H1 (cell line): ENCODE data around the gene RAD51D. TPM values are rescaled to one million over a fixed set of nuclear protein-coding genes. Genes with fewer than 3 reads are reported as not detected.

Source experiments
- CTCF ChIA-PET: fragments of 300-600 bp; sonication (Branson Sonifier 250); formaldehyde crosslinking; loops from one replicate; lab custom pipeline; 2021; ENCODE audit not compliant: partially characterized antibody; lab: Charles Lee
- POLR2A ChIA-PET: fragments of 300-600 bp; sonication (Branson Sonifier 250); formaldehyde crosslinking; loops from one replicate; lab custom pipeline; 2021; ENCODE audit warnings: inconsistent platforms; ENCODE audit not compliant: partially characterized antibody; lab: Charles Lee
- DNase-seq, 2 experiments: peaks; one replicate each; pipeline versions ENCODE4 v3.0.0 to v3.0.0-alpha.2; 2010 to 2022; ENCODE audit warnings: low spot score in 2 of 2, low read depth in 1 of 2, mixed read lengths in 1 of 2
- FAIRE-seq: peaks from 2 replicates; lab custom pipeline; 2011; peaks lifted over from hg19 to GRCh38; lab: Jason Lieb, UNC
- H2AFZ ChIP-seq: 2 replicates; pipeline ENCODE4 v1.8.1; 2012; ENCODE audit warnings: low read length, inconsistent platforms
- H2AK5ac ChIP-seq: 2 replicates; pipeline ENCODE4 v1.6.1; 2013; ENCODE audit warnings: low read depth, low read length
- H2BK120ac ChIP-seq: replicated peaks from 2 replicates; pipeline ENCODE3; 2013; ENCODE audit warnings: low read depth, low read length, inconsistent platforms
- H2BK12ac ChIP-seq: 2 replicates; pipeline ENCODE4 v1.6.1; 2013; ENCODE audit warnings: low read depth, low read length
- H2BK15ac ChIP-seq: 2 replicates; pipeline ENCODE4 v1.6.1; 2013; ENCODE audit warnings: low read length
- H2BK20ac ChIP-seq: 2 replicates; pipeline ENCODE4 v1.6.1; 2013; ENCODE audit warnings: low read length
- H2BK5ac ChIP-seq: 2 replicates; pipeline ENCODE4 v1.6.1; 2013; ENCODE audit warnings: low read depth, low read length
- H3K14ac ChIP-seq: 2 replicates; pipeline ENCODE4 v1.6.1; 2013; ENCODE audit warnings: inconsistent platforms; ENCODE audit not compliant: insufficient read length
- H3K18ac ChIP-seq: 2 replicates; pipeline ENCODE4 v1.6.1; 2013; ENCODE audit warnings: low read length; ENCODE audit errors: extremely low read depth
- H3K23ac ChIP-seq: 2 replicates; pipeline ENCODE4 v1.6.1; 2013; ENCODE audit warnings: inconsistent platforms; ENCODE audit not compliant: insufficient read length
- H3K23me2 ChIP-seq: 2 replicates; pipeline ENCODE4 v1.6.1; 2013; ENCODE audit warnings: low read depth, low read length
- H3K27ac ChIP-seq: 2 replicates; pipeline ENCODE4 v1.6.1; 2011; ENCODE audit warnings: low read depth, low read length, inconsistent platforms
- H3K27me3 ChIP-seq, 4 experiments: replicated peaks in 1 of 4; 1 replicate in 1 of 4; 2 replicates in 3 of 4; pipeline versions ENCODE4 v1.6.1 to v1.8.1; 2011 to 2013; ENCODE audit warnings: low read length in 3 of 4, mild to moderate bottlenecking in 3 of 4, inconsistent platforms in 2 of 4, mixed read lengths in 2 of 4, moderate library complexity in 1 of 4; ENCODE audit not compliant: control insufficient read depth in 3 of 4, insufficient read depth in 3 of 4; ENCODE audit errors: extremely low read depth in 1 of 4
- H3K36me3 ChIP-seq, 4 experiments: 2 replicates each; pipeline versions ENCODE4 v1.6.1 to v1.8.1; 2011 to 2013; ENCODE audit warnings: mild to moderate bottlenecking in 4 of 4, low read length in 3 of 4, moderate library complexity in 2 of 4, control low read depth in 1 of 4, inconsistent platforms in 1 of 4; ENCODE audit not compliant: insufficient read depth in 4 of 4, control insufficient read depth in 2 of 4
- H3K4ac ChIP-seq: replicated peaks from 2 replicates; pipeline ENCODE3; 2013; ENCODE audit warnings: low read length, low read depth, mixed read lengths, inconsistent platforms; ENCODE audit not compliant: insufficient read length
- H3K4me1 ChIP-seq, 4 experiments: replicated peaks in 1 of 4; 1 replicate in 1 of 4; 2 replicates in 3 of 4; pipeline versions ENCODE4 v1.6.1 to v1.8.1; 2011 to 2013; ENCODE audit warnings: low read length in 3 of 4, inconsistent platforms in 2 of 4, mixed read lengths in 1 of 4; ENCODE audit not compliant: insufficient read depth in 4 of 4, control insufficient read depth in 3 of 4
- H3K4me2 ChIP-seq, 2 experiments: 2 replicates each; pipeline versions ENCODE4 v1.6.1 to v1.8.1; 2011 to 2013; ENCODE audit warnings: low read depth in 2 of 2, low read length in 2 of 2, control low read depth in 1 of 2, inconsistent platforms in 1 of 2, mild to moderate bottlenecking in 1 of 2; ENCODE audit not compliant: insufficient read depth in 1 of 2
- H3K4me3 ChIP-seq, 4 experiments: fragments of 200-600, 300-600 bp in 1 of 4; sonication (generic), shearing (Covaris generic), sonication (Bioruptor Twin) in 1 of 4; 2 replicates each; pipeline versions ENCODE4 v1.5.1 to v1.8.1; 2011 to 2016; ENCODE audit warnings: low read length in 4 of 4, low read depth in 3 of 4, control low read depth in 2 of 4, inconsistent platforms in 2 of 4, mild to moderate bottlenecking in 2 of 4, mixed read lengths in 1 of 4, moderate library complexity in 1 of 4; ENCODE audit not compliant: insufficient read depth in 2 of 4; ENCODE audit errors: extremely low read depth in 1 of 4
- H3K56ac ChIP-seq: replicated peaks from 2 replicates; pipeline ENCODE3; 2013; ENCODE audit warnings: low read depth, mild to moderate bottlenecking, mixed read lengths, low read length, inconsistent platforms; ENCODE audit not compliant: insufficient read length
- H3K79me1 ChIP-seq: 2 replicates; pipeline ENCODE4 v1.6.1; 2013; ENCODE audit warnings: low read depth, low read length, control low read depth
- H3K79me2 ChIP-seq, 2 experiments: 2 replicates each; pipeline versions ENCODE4 v1.6.1 to v1.8.1; 2012 to 2013; ENCODE audit warnings: low read length in 2 of 2, mild to moderate bottlenecking in 2 of 2, inconsistent platforms in 1 of 2; ENCODE audit not compliant: insufficient read depth in 2 of 2, control insufficient read depth in 1 of 2
- H3K9ac ChIP-seq, 4 experiments: replicated peaks in 1 of 4; 1 replicate in 1 of 4; 2 replicates in 3 of 4; pipeline versions ENCODE4 v1.6.1 to v1.8.1; 2011 to 2013; ENCODE audit warnings: low read depth in 3 of 4, low read length in 3 of 4, control low read depth in 2 of 4, mild to moderate bottlenecking in 2 of 4, moderate library complexity in 2 of 4, inconsistent platforms in 1 of 4; ENCODE audit errors: extremely low read depth in 1 of 4
- H3K9me3 ChIP-seq, 2 experiments: 2 replicates each; pipeline versions ENCODE4 v1.6.1 to v1.8.1; 2012 to 2013; ENCODE audit warnings: mild to moderate bottlenecking in 2 of 2, moderate library complexity in 2 of 2, control low read depth in 1 of 2, inconsistent platforms in 1 of 2, low read depth in 1 of 2, low read length in 1 of 2, mixed read lengths in 1 of 2; ENCODE audit not compliant: insufficient read depth in 2 of 2
- H4K20me1 ChIP-seq, 2 experiments: replicated peaks in 1 of 2; 2 replicates each; pipeline versions ENCODE3 to v1.8.1; 2011 to 2013; ENCODE audit warnings: inconsistent platforms in 2 of 2, low read length in 2 of 2, mild to moderate bottlenecking in 1 of 2; ENCODE audit not compliant: insufficient read depth in 2 of 2, control insufficient read depth in 1 of 2
- H4K5ac ChIP-seq: 2 replicates; pipeline ENCODE4 v1.6.1; 2013; ENCODE audit warnings: low read length, low read depth, mixed read lengths, inconsistent platforms; ENCODE audit not compliant: insufficient read length
- H4K8ac ChIP-seq: 2 replicates; pipeline ENCODE4 v1.8.0; 2013; ENCODE audit warnings: mild to moderate bottlenecking, moderate library complexity, low read length, inconsistent platforms; ENCODE audit not compliant: insufficient read depth; ENCODE audit errors: extremely low read depth
- H4K91ac ChIP-seq: replicated peaks from 2 replicates; pipeline ENCODE3; 2013; ENCODE audit warnings: low read length, mixed read lengths, inconsistent platforms; ENCODE audit not compliant: insufficient read length
- EP300 ChIP-seq, 2 experiments: IDR thresholded peaks; 1 replicate in 1 of 2; 2 replicates in 1 of 2; pipeline ENCODE4 v1.6.1; 2011 to 2012; ENCODE audit warnings: low read depth in 2 of 2, low read length in 2 of 2, mild to moderate bottlenecking in 2 of 2, borderline replicate concordance in 1 of 2, inconsistent platforms in 1 of 2, moderate library complexity in 1 of 2
- KDM1A ChIP-seq: fragments of 200-600, 300-600 bp; sonication (generic); IDR thresholded peaks from 2 replicates; pipeline ENCODE4 v1.7.1; 2016; ENCODE audit warnings: mild to moderate bottlenecking, low read length, borderline replicate concordance
- NANOG ChIP-seq: IDR thresholded peaks from 2 replicates; pipeline ENCODE4 v1.6.1; 2011; ENCODE audit warnings: low read length, low read depth, mild to moderate bottlenecking, inconsistent platforms; ENCODE audit not compliant: insufficient read depth, poor library complexity, severe bottlenecking
- NRF1 ChIP-seq: IDR thresholded peaks from 2 replicates; pipeline ENCODE4 v1.6.1; 2011; ENCODE audit warnings: mild to moderate bottlenecking, low read depth, low read length, improper control_type of control experiment
- PHF8 ChIP-seq: fragments of 200-600 bp; sonication (generic); conservative IDR thresholded peaks from 2 replicates; pipeline ENCODE4 v1.7.1; 2012; ENCODE audit warnings: low read depth, mild to moderate bottlenecking, inconsistent platforms, low read length, moderate library complexity
- RBBP5 ChIP-seq: IDR thresholded peaks from 2 replicates; pipeline ENCODE4 v1.7.1; 2012; ENCODE audit warnings: low read depth, mild to moderate bottlenecking, inconsistent platforms, low read length, moderate library complexity, borderline replicate concordance
- SP4 ChIP-seq: IDR thresholded peaks from 2 replicates; pipeline ENCODE4 v1.6.1; 2012; ENCODE audit warnings: low read length, inconsistent platforms
- polyA plus RNA-seq, 7 experiments: library from polyadenylated mRNA; depleted of rRNA in 3 of 7; stranded (reverse) in 5 of 7; unstranded in 2 of 7; fragments of >200 nt in 5 of 7; fragments of 200-250 nt in 2 of 7; gene quantifications; 1 replicate in 5 of 7; 2 replicates in 1 of 7; 4 replicates in 1 of 7; pipeline versions ENCODE4 v1.2.1 to v1.2.3, GENCODE V29; 2011 to 2013; ENCODE audit warnings: missing spikeins in 2 of 7, mixed read lengths in 2 of 7
- total RNA-seq: library from RNA; stranded (reverse); fragmentation: NEBNext Ultra II Directional; extraction: Animal tissue kit (Norgen Biotek cat#: 25700); gene quantifications from 2 replicates; pipeline ENCODE4 v1.2.1, GENCODE V29; 2021
- TF ChIP-seq, protein P1 (sequence below): IDR thresholded peaks from 2 replicates; pipeline ENCODE4 v1.6.1; 2012; ENCODE audit warnings: inconsistent platforms

Gene RAD51D
- total and polyA plus RNA-seq, 2 of the 8 experiments (the other 6 are each of a cell fraction or from before 2014, with no cell fraction given): 10.2 to 12.9 TPM

DNA sequence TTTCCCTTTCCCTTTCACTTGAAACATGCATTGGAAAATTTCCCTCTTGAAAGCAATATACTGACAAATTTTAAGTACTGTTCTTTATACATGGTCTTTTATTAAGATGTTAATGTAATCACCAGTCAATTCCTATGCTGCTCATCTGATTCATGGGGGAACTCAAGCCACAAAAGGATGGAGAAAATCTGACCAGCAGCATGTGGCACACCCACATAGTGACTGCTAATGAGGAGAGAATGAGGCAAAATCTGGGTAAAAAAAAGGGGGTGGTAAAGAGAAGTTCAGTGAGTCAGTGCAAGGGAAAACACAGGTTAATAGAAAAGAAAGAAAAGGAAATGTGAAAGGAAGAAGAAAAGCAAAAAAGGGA is 67.4 kb downstream of the RAD51D start:
- POLR2A ChIA-PET: no interaction called here
- H3K23me2 ChIP-seq: no peaks in the 10 kb centered on the region; the same call in 1 of the 2 replicates
- TF ChIP-seq NRF1 (no peak), KDM1A (no peak), RBBP5 (no peak), NANOG (no peak), EP300 (IDR thresholded peaks at IDR 0.05; ENCODE audit: borderline replicate concordance in 1 of 2, low read depth in 2 of 2, low read length in 2 of 2) (no peak), PHF8 (no peak), SP4 (no peak)
- TF ChIP-seq, protein P1, sequence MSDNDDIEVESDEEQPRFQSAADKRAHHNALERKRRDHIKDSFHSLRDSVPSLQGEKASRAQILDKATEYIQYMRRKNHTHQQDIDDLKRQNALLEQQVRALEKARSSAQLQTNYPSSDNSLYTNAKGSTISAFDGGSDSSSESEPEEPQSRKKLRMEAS: no peak
- TF ChIP-seq, all 59 proteins: peak for 0
- no peaks in the 10 kb centered on the region for H3K9me3 ChIP-seq
- H3K27me3 ChIP-seq: no peaks in the 10 kb centered on the region
- no peak overlapping the region for H3K4me2 ChIP-seq
- no peak overlapping the region for H2BK15ac ChIP-seq
- H3K79me2 ChIP-seq: no peaks in the 10 kb centered on the region
- H3K27ac ChIP-seq: no peak overlapping the region
- H3K4ac ChIP-seq: no peak overlapping the region
- FAIRE-seq (no peak), DNase-seq (no peak)
- H3K56ac ChIP-seq: no peak overlapping the region
- no peak overlapping the region for H3K23ac ChIP-seq
- no peak overlapping the region for H2AK5ac ChIP-seq
- H2BK5ac ChIP-seq: no peak overlapping the region
- CTCF ChIA-PET: no interaction called here
- H3K4me1 ChIP-seq: no peaks in the 10 kb centered on the region
- H4K91ac ChIP-seq: no peak overlapping the region
- H2BK20ac ChIP-seq: no peak overlapping the region
- H3K36me3 ChIP-seq: no peaks in the 10 kb centered on the region
- H4K5ac ChIP-seq: no peak overlapping the region
- H3K4me3 ChIP-seq: no peak overlapping the region
- H2BK12ac ChIP-seq: no peak overlapping the region
- no peak overlapping the region for H4K8ac ChIP-seq
- no peaks in the 10 kb centered on the region for H4K20me1 ChIP-seq
- H2AFZ ChIP-seq: no peak overlapping the region
- H3K79me1 ChIP-seq: no peaks in the 10 kb centered on the region; the same call in 1 of the 2 replicates
- H3K14ac ChIP-seq: no peak overlapping the region
- H2BK120ac ChIP-seq: no peak overlapping the region
- no peak overlapping the region for H3K9ac ChIP-seq
- no peak overlapping the region for H3K18ac ChIP-seq
